ENCODE results near the gene POU3F3.

DNA sequence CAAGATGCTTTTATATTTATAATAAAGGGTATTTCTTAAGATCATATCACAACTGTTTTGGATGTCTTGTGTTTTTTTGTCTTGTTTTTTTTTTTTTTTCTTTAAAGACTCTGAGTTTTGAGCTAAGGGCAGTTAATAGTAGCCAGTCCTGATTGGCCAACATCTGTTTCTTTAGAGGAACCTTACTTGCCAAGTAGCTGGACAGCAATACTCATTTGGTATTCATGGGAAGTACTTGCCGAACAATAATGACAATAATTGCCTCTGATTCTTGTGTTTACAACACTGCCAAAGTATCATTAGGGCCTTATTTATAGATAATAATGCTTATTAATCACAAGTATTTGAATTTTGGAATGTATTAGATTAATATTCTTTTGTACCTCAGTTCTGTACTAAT is 17.1 kb upstream of the POU3F3 start:
- no peak for TF ChIP-seq EZH2 (IDR thresholded peaks at IDR 0.05)
- TF ChIP-seq POLR2AphosphoS5 (IDR thresholded peaks at IDR 0.05; ENCODE audit: borderline replicate concordance, low read depth, low read length): no peak
- no peak for TF ChIP-seq FOXP2 (optimal IDR thresholded peaks at IDR 0.05; ENCODE audit: control extremely low read depth, extremely low read length, insufficient read depth)

Data from SK-N-MC (cell line).